Measurements from ENCODE around the gene MAPT.
A peak's percentile ranks its signal among the peaks of the same experiment; 100 is the strongest.
"Not testable (repeated sequence)": the region's sequence is repeated elsewhere in the genome, so short reads cannot be mapped to it uniquely, and the experiment has no call there.

The MAPT gene

GRCh38 chr17:46003907-46004748 is 109.8 kb downstream of the MAPT start:
- peak in 54 of 56 donors; percentile 12 to 90 (median 68) for DNase-seq

- not testable (repeated sequence) for DNase-seq
These were observed 111.7 kb downstream of the MAPT start for GRCh38 chr17:46006082-46006481.

GRCh38 chr17:46007461-46007965 is 113.2 kb downstream of the MAPT start:
- no peak for DNase-seq

- DNase-seq = no peak
These were observed 114.2 kb downstream of the MAPT start for GRCh38 chr17:46008591-46008990.

- DNase-seq = peak in 1 of 56 donors; percentile 30
These were observed 115.6 kb downstream of the MAPT start for GRCh38 chr17:46009681-46010596.

- no peak for DNase-seq
These were observed 116.3 kb downstream of the MAPT start for GRCh38 chr17:46010597-46011186.

GRCh38 chr17:46011711-46012505 is 117.6 kb downstream of the MAPT start:
- no peak for DNase-seq

GRCh38 chr17:46012506-46013079 is 118.2 kb downstream of the MAPT start:
- DNase-seq = no peak

- no peak for DNase-seq
These were observed 118.8 kb downstream of the MAPT start for GRCh38 chr17:46013127-46013501.

GRCh38 chr17:46013502-46014165 is 119.3 kb downstream of the MAPT start:
- peak in 13 of 56 donors; percentile 17 to 71 (median 29) for DNase-seq

- DNase-seq = not testable (repeated sequence)
These were observed 125.1 kb downstream of the MAPT start for GRCh38 chr17:46019408-46019925.

GRCh38 chr17:46020023-46020761 is 125.8 kb downstream of the MAPT start:
- DNase-seq = no peak

GRCh38 chr17:46020998-46021397 is 126.6 kb downstream of the MAPT start:
- no peak for DNase-seq

GRCh38 chr17:46023366-46023765 is 129.0 kb downstream of the MAPT start:
- DNase-seq = not testable (repeated sequence)

GRCh38 chr17:46023783-46024388 is 129.5 kb downstream of the MAPT start:
- peak in 9 of 56 donors; percentile 11 to 42 (median 27) for DNase-seq

GRCh38 chr17:46024590-46024989 is 130.2 kb downstream of the MAPT start:
- DNase-seq = no peak

GRCh38 chr17:46025060-46025459 is 130.7 kb downstream of the MAPT start:
- no peak for DNase-seq

GRCh38 chr17:46025510-46026165 is 131.3 kb downstream of the MAPT start:
- DNase-seq = no peak

All from amygdala (tissue), 56 donors.